Heart left ventricle (tissue), 16 donors: ENCODE data around the gene ST6GAL2. TPM values are rescaled to one million over a fixed set of nuclear protein-coding genes. Genes with fewer than 3 reads are reported as not detected.

ENCODE experiments used
- ATAC-seq, 4 donors: fragments of 200-7000 bp; cut with Tn5 transposase; one replicate each; pipeline ENCODE4 v1.9.1; 2020 to 2022; ENCODE audit warnings: moderate library complexity in 4 of 4, mild to moderate bottlenecking in 3 of 4, moderate number of reproducible peaks in 1 of 4
- DNase-seq, 5 donors: peaks; one replicate each; pipeline ENCODE4 v3.0.0-alpha.2; 2020
- H3K27ac ChIP-seq, 12 donors: fragments of 200-600 bp; sonication (generic) in 4 of 12; one replicate each; pipeline versions ENCODE4 v1.5.0 to v1.8.0; 2016 to 2022; ENCODE audit warnings: mild to moderate bottlenecking in 2 of 12
- H3K27me3 ChIP-seq, 9 donors: fragments of 200-600 bp; sonication (generic) in 2 of 9; one replicate each; pipeline versions ENCODE4 v1.5.1 to v1.8.0; 2016 to 2022; ENCODE audit warnings: mild to moderate bottlenecking in 3 of 9
- H3K36me3 ChIP-seq, 9 donors: fragments of 200-600 bp; sonication (generic) in 2 of 9; one replicate each; pipeline versions ENCODE4 v1.5.0 to v1.8.0; 2018 to 2022; ENCODE audit warnings: mild to moderate bottlenecking in 2 of 9
- H3K4me1 ChIP-seq, 12 donors: fragments of 200-600 bp; sonication (generic) in 4 of 12; one replicate each; pipeline versions ENCODE4 v1.5.0 to v1.8.0; 2016 to 2022; ENCODE audit warnings: mild to moderate bottlenecking in 3 of 12
- H3K4me3 ChIP-seq, 12 donors: fragments of 200-600 bp; sonication (generic) in 4 of 12; one replicate each; pipeline versions ENCODE4 v1.5.0 to v1.8.0; 2017 to 2022; ENCODE audit warnings: mild to moderate bottlenecking in 9 of 12, moderate library complexity in 4 of 12
- H3K9me3 ChIP-seq, 12 donors: fragments of 200-600 bp; sonication (generic) in 4 of 12; one replicate each; pipeline versions ENCODE4 v1.5.0 to v1.8.0; 2016 to 2022; ENCODE audit warnings: mild to moderate bottlenecking in 1 of 12
- POLR2A ChIP-seq, 2 donors: fragments of 450-650 bp; IDR thresholded peaks; one replicate each; pipeline ENCODE4 v1.6.1; 2017; ENCODE audit warnings: antibody characterized with exemption in 2 of 2, mild to moderate bottlenecking in 2 of 2, moderate library complexity in 2 of 2
- WGBS, 4 donors: extraction: QIAGEN DNeasy Blood & Tissue Kit in 2 of 4; methylation state at CpG; one replicate each; pipeline versions ENCODE4 v1.1.5 to v1.1.7; 2013 to 2018; 5-methylcytosine and 5-hydroxymethylcytosine counted together
- intact Hi-C, 10 donors: fragments of 100-400 bp; cut with DNase I; formaldehyde crosslinking; loops; one replicate each; pipeline versions ENCODE4 v1.11.1 to v1.14.2; 2022
- polyA plus RNA-seq, 2 donors: library from polyadenylated mRNA; stranded (reverse); fragments of 200-250 nt; gene quantifications; one replicate each; pipeline ENCODE4 v1.2.3, GENCODE V29; 2013
- total RNA-seq, 9 donors: library from RNA; depleted of rRNA in 2 of 9; stranded (reverse); fragments of >200 nt in 2 of 9; fragmentation: NEBNext Ultra II Directional in 3 of 9; extraction: Animal tissue kit (Norgen Biotek cat#: 25700) in 3 of 9; gene quantifications; one replicate each; pipeline versions ENCODE4 v1.1.0 to v1.2.4, GENCODE V29; 2016 to 2023
- TF ChIP-seq, protein P1 (sequence below), 12 donors: fragments of 200-600 bp; sonication (generic) in 4 of 12; IDR thresholded peaks; one replicate each; pipeline versions ENCODE4 v1.5.0 to v1.8.0; 2018 to 2022; ENCODE audit warnings: antibody characterized with exemption in 12 of 12, mild to moderate bottlenecking in 5 of 12
- donor health status: ischemic (EF 13 %, LVEDD 7.1; RV severe dilation, severe dysfunction).
- donor health status: healthy with polysubstance abuse.
- donor health status: DM: no; HTN: yes; CAD: no.
- donor health status: DM: no; HTN: no; CAD: no.
- donor health status: ischemic (EF 25% LVEDD 6.9; RV normal size, moderate dysfunction).
- donor health status: ischemic (EF 25% LVEDD 5.7; RV mildly dilated, moderate dysfunction).
- donor health status: healthy.
- donor health status: DM: yes; HTN: yes; CAD: no.
- donor health status: ischemic (EF 35%, LVEDD 5.7; RV mildly dilated, moderate dysfunction).
- donor health status: nonischemic (EF 11% LVEDD 7.7; RV severe dilation, severe dysfunction).
- donor health status: DM: yes; HTN: yes; CAD: no.
- donor health status: PGD.
- donor health status: ischemic (EF 29% LVEDD 5.4; RV normal size, mild dysfunction).
- donor health status: nonischemic (EF 23%, LVEDD 6.1; RV moderate dilation, normal function).

The ST6GAL2 gene
- total and polyA plus RNA-seq, 11 donors, result 0.08 to 1.1 (median 0.57) TPM; not detected in 1

DNA sequence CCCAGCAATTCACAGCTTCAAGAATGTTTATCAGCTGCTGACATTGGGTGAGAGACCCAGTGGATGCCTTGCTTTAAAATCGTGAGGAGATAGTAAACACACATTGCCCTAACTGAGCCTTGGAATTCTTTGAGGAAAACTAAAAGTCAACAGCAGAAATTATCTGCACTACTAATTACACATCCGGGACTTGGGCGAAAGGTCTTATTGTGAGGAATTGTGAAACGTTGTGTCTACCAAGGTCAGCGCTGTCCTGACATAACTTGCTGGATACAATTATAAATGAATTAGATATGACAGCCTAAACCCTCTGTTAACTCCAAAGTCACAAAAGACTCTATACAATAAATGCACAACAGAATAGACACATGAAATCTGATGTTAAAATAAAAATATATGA, 121.4 kb downstream of the ST6GAL2 start:
- H3K9me3 ChIP-seq, result peaks cover 0 to 4% (median 0%) of the 10 kb centered on the region in 12 donors
- no peak for DNase-seq
- no peak for ATAC-seq

DNA sequence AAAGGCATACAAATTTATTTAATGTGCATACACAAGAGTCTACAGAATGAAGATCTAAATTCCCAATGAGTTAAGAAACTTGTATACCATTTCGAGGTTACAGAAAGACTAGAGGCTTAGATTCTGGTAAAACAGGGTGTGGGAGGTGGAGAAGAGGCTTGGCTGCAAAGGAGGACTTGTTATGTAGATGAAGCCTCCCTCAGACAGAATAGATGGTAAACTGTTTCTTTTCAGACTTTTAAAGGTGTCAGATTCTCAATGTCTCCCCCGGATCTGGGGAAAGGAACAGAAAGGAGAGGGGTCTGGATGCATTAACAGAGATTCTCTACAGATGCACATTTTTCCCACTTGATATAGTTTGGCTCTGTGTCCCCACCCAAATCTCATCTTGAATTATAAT, 126.0 kb downstream of the ST6GAL2 start:
- no peaks in the 10 kb centered on the region for H3K9me3 ChIP-seq
- WGBS, 4 donors, result 56 to 63% (median 59%) methylated on average over 2 of the region's 2 CpGs
- TF ChIP-seq POLR2A (IDR thresholded peaks at IDR 0.05), result no peak
- TF ChIP-seq, protein P1, sequence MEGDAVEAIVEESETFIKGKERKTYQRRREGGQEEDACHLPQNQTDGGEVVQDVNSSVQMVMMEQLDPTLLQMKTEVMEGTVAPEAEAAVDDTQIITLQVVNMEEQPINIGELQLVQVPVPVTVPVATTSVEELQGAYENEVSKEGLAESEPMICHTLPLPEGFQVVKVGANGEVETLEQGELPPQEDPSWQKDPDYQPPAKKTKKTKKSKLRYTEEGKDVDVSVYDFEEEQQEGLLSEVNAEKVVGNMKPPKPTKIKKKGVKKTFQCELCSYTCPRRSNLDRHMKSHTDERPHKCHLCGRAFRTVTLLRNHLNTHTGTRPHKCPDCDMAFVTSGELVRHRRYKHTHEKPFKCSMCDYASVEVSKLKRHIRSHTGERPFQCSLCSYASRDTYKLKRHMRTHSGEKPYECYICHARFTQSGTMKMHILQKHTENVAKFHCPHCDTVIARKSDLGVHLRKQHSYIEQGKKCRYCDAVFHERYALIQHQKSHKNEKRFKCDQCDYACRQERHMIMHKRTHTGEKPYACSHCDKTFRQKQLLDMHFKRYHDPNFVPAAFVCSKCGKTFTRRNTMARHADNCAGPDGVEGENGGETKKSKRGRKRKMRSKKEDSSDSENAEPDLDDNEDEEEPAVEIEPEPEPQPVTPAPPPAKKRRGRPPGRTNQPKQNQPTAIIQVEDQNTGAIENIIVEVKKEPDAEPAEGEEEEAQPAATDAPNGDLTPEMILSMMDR (IDR thresholded peaks at IDR 0.05), result no peak
- H3K36me3 ChIP-seq, result no peaks in the 10 kb centered on the region
- peaks cover 0 to 3% (median 0%) of the 10 kb centered on the region in 12 donors for H3K4me1 ChIP-seq
- ATAC-seq (no peak), DNase-seq (no peak)
- no peak overlapping the region for H3K4me3 ChIP-seq
- intact Hi-C loops, result no loop called here
- no peaks in the 10 kb centered on the region for H3K27me3 ChIP-seq
- no peak overlapping the region for H3K27ac ChIP-seq

More for the DNA sequence above, 121.4 kb downstream of the ST6GAL2 start:
- intact Hi-C loops, result no loop called here
- H3K27ac ChIP-seq, result no peak overlapping the region
- TF ChIP-seq, protein P1 (IDR thresholded peaks at IDR 0.05), result no peak
- no peak for TF ChIP-seq POLR2A (IDR thresholded peaks at IDR 0.05)
- no peaks in the 10 kb centered on the region for H3K36me3 ChIP-seq
- no peak overlapping the region for H3K4me3 ChIP-seq
- 61 to 71% (median 65%) methylated on average over 5 of the region's 5 CpGs for WGBS, 4 donors
- peaks cover 0 to 4% (median 0%) of the 10 kb centered on the region in 12 donors for H3K4me1 ChIP-seq
- no peaks in the 10 kb centered on the region for H3K27me3 ChIP-seq

DNA sequence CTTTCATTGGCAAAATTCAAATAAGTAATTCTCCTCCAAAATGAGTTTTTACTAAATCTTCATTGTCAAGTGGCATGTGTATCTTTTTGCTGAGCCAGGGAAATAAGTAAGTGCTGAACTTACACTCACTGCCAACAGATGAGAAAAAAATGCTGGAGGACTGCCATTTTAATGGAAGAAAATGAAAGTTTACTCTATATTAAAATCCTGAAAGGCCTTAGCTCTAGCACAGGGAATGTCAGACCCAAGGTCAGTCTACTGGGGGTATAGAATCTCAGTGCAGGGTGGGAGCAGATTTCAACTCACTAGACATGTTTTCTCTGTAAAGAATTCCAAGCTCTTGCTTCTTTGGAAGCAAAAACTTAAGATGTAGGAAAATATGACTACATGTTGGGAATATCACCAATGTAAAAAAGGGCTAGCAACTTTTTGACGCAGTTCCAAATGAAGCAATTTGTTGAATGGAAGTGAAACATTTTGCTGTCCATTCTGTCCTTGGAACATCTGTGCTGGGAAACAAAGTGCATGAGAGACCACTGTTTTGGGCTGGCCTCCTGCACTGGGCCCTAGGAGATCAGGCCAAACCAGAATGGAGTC, 127.0 kb downstream of the ST6GAL2 start:
- TF ChIP-seq POLR2A (IDR thresholded peaks at IDR 0.05), result no peak
- TF ChIP-seq, protein P1 (IDR thresholded peaks at IDR 0.05), result no peak
- no peaks in the 10 kb centered on the region for H3K9me3 ChIP-seq
- H3K4me1 ChIP-seq, result no peaks in the 10 kb centered on the region
- no peak overlapping the region for H3K4me3 ChIP-seq
- no peaks in the 10 kb centered on the region for H3K27me3 ChIP-seq
- no peak for DNase-seq
- intact Hi-C loops, result no loop called here
- peak; percentile 31 to 87 (median 55) for ATAC-seq
- 74 to 95% (median 83%) methylated on average over 1 of the region's 1 CpG for WGBS, 4 donors
- H3K36me3 ChIP-seq, result no peaks in the 10 kb centered on the region
- peak overlapping the region in 3 of 12 donors; percentile 0 to 27 (median 1) for H3K27ac ChIP-seq
